Smooth muscle cell (in vitro differentiated cells): ENCODE results near the gene SPNS3. TPM values are rescaled to one million over a fixed set of nuclear protein-coding genes. Genes with fewer than 3 reads are reported as not detected.

Experiments
- DNase-seq: peaks from one replicate; lab custom pipeline; 2025; ENCODE audit not compliant: unreplicated experiment; lab: John Stamatoyannopoulos, UW
- H2AFZ ChIP-seq: fragments of 200-600 bp; sonication (generic); 2 replicates; pipeline ENCODE4 v1.6.0; 2016; ENCODE audit warnings: antibody characterized with exemption, low read depth, mild to moderate bottlenecking
- H3F3A ChIP-seq: fragments of 200-600 bp; sonication (generic); 2 replicates; pipeline ENCODE4 v1.6.0; 2017; ENCODE audit warnings: antibody characterized with exemption, low read depth
- H3K27ac ChIP-seq: fragments of 200-600 bp; sonication (generic); 2 replicates; pipeline ENCODE4 v1.5.1; 2016; ENCODE audit warnings: low read depth, mild to moderate bottlenecking
- H3K27me3 ChIP-seq: fragments of 200-600 bp; sonication (generic); 2 replicates; pipeline ENCODE4 v1.6.1; 2016; ENCODE audit warnings: low read depth, mild to moderate bottlenecking
- H3K36me3 ChIP-seq: fragments of 200-600 bp; sonication (generic); 2 replicates; pipeline ENCODE4 v1.5.1; 2016; ENCODE audit warnings: low read depth
- H3K4me1 ChIP-seq: fragments of 200-600 bp; sonication (generic); 2 replicates; pipeline ENCODE4 v1.5.1; 2016; ENCODE audit warnings: low read depth
- H3K4me2 ChIP-seq: fragments of 200-600 bp; sonication (generic); 2 replicates; pipeline ENCODE4 v1.6.0; 2016; ENCODE audit warnings: mild to moderate bottlenecking
- H3K4me3 ChIP-seq: fragments of 200-600 bp; sonication (generic); 2 replicates; pipeline ENCODE4 v1.5.1; 2016; ENCODE audit warnings: mild to moderate bottlenecking
- H3K79me2 ChIP-seq: fragments of 200-600 bp; sonication (generic); 2 replicates; pipeline ENCODE4 v1.6.0; 2016; ENCODE audit warnings: low read depth, mild to moderate bottlenecking
- H3K9ac ChIP-seq: fragments of 200-600 bp; sonication (generic); 2 replicates; pipeline ENCODE4 v1.6.0; 2016; ENCODE audit warnings: low read depth
- H3K9me3 ChIP-seq: fragments of 200-600 bp; sonication (generic); replicated peaks from 2 replicates; pipeline ENCODE4 v1.5.1; 2016; ENCODE audit warnings: low read depth
- H4K20me1 ChIP-seq: fragments of 200-600 bp; sonication (generic); 2 replicates; pipeline ENCODE4 v1.6.0; 2016; ENCODE audit warnings: low read depth
- CTCF ChIP-seq: fragments of 200-600 bp; sonication (generic); IDR thresholded peaks from 2 replicates; pipeline ENCODE4 v1.5.1; 2017; ENCODE audit warnings: borderline replicate concordance, mild to moderate bottlenecking, antibody characterized with exemption; ENCODE audit not compliant: insufficient read depth, poor library complexity, severe bottlenecking
- WGBS: methylation state at CpG from one replicate; pipeline ENCODE4 v1.1.7; 2016; ENCODE audit warnings: low lambda C conversion rate; 5-methylcytosine and 5-hydroxymethylcytosine counted together
- polyA plus RNA-seq: library from polyadenylated mRNA; unstranded; fragments of >200 nt; fragmentation: Nextera tagmentation; extraction: Ambion mirVana; gene quantifications from 2 replicates; pipeline ENCODE4 v1.2.1, GENCODE V29; 2016
- total RNA-seq: library from RNA; depleted of rRNA; stranded (reverse); fragments of >200 nt; gene quantifications from 2 replicates; pipeline ENCODE4 v1.2.3, GENCODE V29; 2014

The SPNS3 gene
- total and polyA plus RNA-seq, 2 experiments from 2014 or later: not detected

GRCh38 chr17:4448197-4448980 is 14.6 kb downstream of the SPNS3 start:
- H3K36me3 ChIP-seq: no peaks in the 10 kb centered on the region
- H3K27me3 ChIP-seq: no peaks in the 10 kb centered on the region
- TF ChIP-seq CTCF: no peak
- DNase-seq: no peak
- no peak overlapping the region for H3K9ac ChIP-seq
- no peaks in the 10 kb centered on the region for H3K9me3 ChIP-seq
- WGBS: 77% methylated on average over 11 of the region's 11 CpGs
- no peak overlapping the region for H3K27ac ChIP-seq
- H4K20me1 ChIP-seq: no peaks in the 10 kb centered on the region
- H2AFZ ChIP-seq: no peak overlapping the region
- no peaks in the 10 kb centered on the region for H3K4me1 ChIP-seq
- H3F3A ChIP-seq: no peaks in the 10 kb centered on the region
- H3K79me2 ChIP-seq: no peaks in the 10 kb centered on the region
- no peak overlapping the region for H3K4me2 ChIP-seq
- no peak overlapping the region for H3K4me3 ChIP-seq

GRCh38 chr17:4449736-4450135 is 16.0 kb downstream of the SPNS3 start:
- Histone ChIP-seq H3K9me3 (no peaks in the 10 kb centered on the region), H2AFZ (no peak overlapping the region), H3F3A (no peaks in the 10 kb centered on the region), H3K79me2 (no peaks in the 10 kb centered on the region), H4K20me1 (no peaks in the 10 kb centered on the region), H3K27me3 (no peaks in the 10 kb centered on the region), H3K4me2 (no peak overlapping the region), H3K9ac (no peak overlapping the region), H3K36me3 (no peaks in the 10 kb centered on the region), H3K27ac (no peak overlapping the region), H3K4me3 (no peak overlapping the region), H3K4me1 (no peaks in the 10 kb centered on the region)
- no peak for DNase-seq
- 80% methylated on average over 11 of the region's 11 CpGs for WGBS
- no peak for TF ChIP-seq CTCF

- Histone ChIP-seq H3K4me1 (no peaks in the 10 kb centered on the region), H3K36me3 (no peaks in the 10 kb centered on the region), H4K20me1 (no peaks in the 10 kb centered on the region), H3K27me3 (no peaks in the 10 kb centered on the region), H3K9me3 (no peaks in the 10 kb centered on the region), H3K4me2 (no peak overlapping the region), H3K4me3 (no peak overlapping the region), H3K79me2 (no peaks in the 10 kb centered on the region), H3K27ac (no peak overlapping the region), H3K9ac (no peak overlapping the region), H3F3A (no peaks in the 10 kb centered on the region), H2AFZ (no peak overlapping the region)
- TF ChIP-seq CTCF: no peak
- DNase-seq: no peak
- 93% methylated on average over 14 of the region's 14 CpGs for WGBS
Observed at GRCh38 chr17:4450710-4451316, 17.1 kb downstream of the SPNS3 start.
